K562 (cell line): Measurements from ENCODE around the gene RBKS. TPM values are rescaled to one million over a fixed set of nuclear protein-coding genes. Genes with fewer than 3 reads are reported as not detected.

Experiments
- DACH1 ChIP-seq: fragments of 450-650 bp; IDR thresholded peaks from 2 replicates; pipeline ENCODE4 v1.6.1; 2018; ENCODE audit not compliant: partially characterized antibody
- E2F5 ChIP-seq: sonication (generic); formaldehyde crosslinking; IDR thresholded peaks from 2 replicates; pipeline ENCODE4 v1.8.0; 2022; ENCODE audit warnings: mild to moderate bottlenecking, missing genetic modification reagents
- FOXJ3 ChIP-seq: sonication (generic); formaldehyde crosslinking; IDR thresholded peaks from 2 replicates; pipeline ENCODE4 v1.4.0; 2020; ENCODE audit warnings: mild to moderate bottlenecking, missing genetic modification reagents
- HCFC1 ChIP-seq: IDR thresholded peaks from 2 replicates; pipeline ENCODE4 v1.6.1; 2012; ENCODE audit warnings: low read depth, low read length, improper control_type of control experiment
- NCOA1 ChIP-seq: fragments of 450-650 bp; IDR thresholded peaks from 2 replicates; pipeline ENCODE4 v1.6.1; 2016; ENCODE audit warnings: low read depth
- PHTF2 ChIP-seq: fragments of 250-450 bp; sonication (Bioruptor Pico); IDR thresholded peaks from 2 replicates; pipeline ENCODE4 v1.5.0; 2021; ENCODE audit warnings: mild to moderate bottlenecking
- POLR2A ChIP-seq: fragments of 450-650 bp; conservative IDR thresholded peaks from 2 replicates; pipeline ENCODE4 v1.6.1; 2016
- RBM22 ChIP-seq: fragments of 200-400 bp; formaldehyde crosslinking; IDR thresholded peaks from 2 replicates; pipeline ENCODE4 v1.6.1; 2018; ENCODE audit warnings: low read length, low read depth; ENCODE audit not compliant: poor library complexity, severe bottlenecking
- RBM39 ChIP-seq: fragments of 200-400 bp; formaldehyde crosslinking; optimal IDR thresholded peaks from 2 replicates; pipeline ENCODE3; 2018; ENCODE audit warnings: low read depth, low read length
- SIN3B ChIP-seq: fragments of 450-650 bp; IDR thresholded peaks from 2 replicates; pipeline ENCODE4 v1.6.1; 2017; ENCODE audit warnings: low read depth, mild to moderate bottlenecking, moderate library complexity
- SMARCA4 ChIP-seq: fragments of 450-650 bp; IDR thresholded peaks from 2 replicates; pipeline ENCODE4 v1.6.1; 2016
- TBP ChIP-seq: optimal IDR thresholded peaks from 2 replicates; pipeline ENCODE3; 2011; ENCODE audit warnings: low read depth, low read length, improper control_type of control experiment
- THAP7 ChIP-seq: fragments of 250-450 bp; sonication (Bioruptor Pico); IDR thresholded peaks from 2 replicates; pipeline ENCODE4 v1.5.0; 2021
- ZNF134 ChIP-seq: fragments of 250-450 bp; sonication (Bioruptor Pico); conservative IDR thresholded peaks from 2 replicates; pipeline ENCODE4 v1.4.0; 2020
- ZNF184 ChIP-seq: sonication (generic); formaldehyde crosslinking; IDR thresholded peaks from 2 replicates; pipeline ENCODE4 v1.5.0; 2020; ENCODE audit warnings: missing genetic modification reagents
- ZNF197 ChIP-seq: fragments of 200-800 bp; sonication (Bioruptor generic); IDR thresholded peaks from 2 replicates; pipeline ENCODE4 v1.6.1; 2016; ENCODE audit warnings: low read depth, missing genetic modification characterization, missing compliant biosample characterization
- ZNF23 ChIP-seq: fragments of 250-450 bp; sonication (Bioruptor Pico); IDR thresholded peaks from 2 replicates; pipeline ENCODE4 v1.4.0; 2020; ENCODE audit warnings: mild to moderate bottlenecking
- ZNF232 ChIP-seq: sonication (generic); formaldehyde crosslinking; IDR thresholded peaks from 2 replicates; pipeline ENCODE4 v1.8.0; 2022; ENCODE audit warnings: mild to moderate bottlenecking, missing genetic modification reagents
- ZNF586 ChIP-seq: fragments of 450-650 bp; formaldehyde crosslinking; conservative IDR thresholded peaks from 2 replicates; pipeline ENCODE4 v1.4.0; 2020; ENCODE audit warnings: mild to moderate bottlenecking, moderate library complexity
- ZNF592 ChIP-seq: fragments of 450-650 bp; IDR thresholded peaks from 2 replicates; pipeline ENCODE4 v1.6.1; 2017; ENCODE audit warnings: antibody characterized with exemption, mild to moderate bottlenecking
- polyA plus RNA-seq, 8 experiments: library from polyadenylated mRNA; depleted of rRNA in 4 of 8; stranded (reverse) in 5 of 8; unstranded in 3 of 8; fragments of >200 nt; fragmentation: Nextera tagmentation in 2 of 8; fragmentation: Illumina TruSeq in 1 of 8; extraction: Ambion mirVana in 2 of 8; extraction: Trizol in 1 of 8; gene quantifications; 2 replicates each; pipeline versions ENCODE4 v1.2.1 to v1.2.3, GENCODE V29; 2011 to 2014; ENCODE audit warnings: inconsistent platforms in 1 of 8, missing spikeins in 1 of 8
- total RNA-seq, 7 experiments: library from RNA; depleted of rRNA in 6 of 7; stranded (reverse); fragments of >200 nt in 6 of 7; fragmentation: Illumina TruSeq in 2 of 7; extraction: Trizol in 2 of 7; gene quantifications; 2 replicates each; pipeline versions ENCODE4 v1.2.1 to v1.2.3, GENCODE V29; 2011 to 2021; ENCODE audit warnings: low replicate concordance in 1 of 7

The RBKS gene
- total and polyA plus RNA-seq, 9 of the 15 experiments (the other 6 are each of a cell fraction or from before 2014, with no cell fraction given), result 0.06 to 0.39 (median 0.19) TPM

- TF ChIP-seq NCOA1 (peak; percentile 88), POLR2A (peak; percentile 96), THAP7 (peak; percentile 91), SMARCA4 (no peak), ZNF592 (no peak), ZNF586 (CRISPR knock-in tag) (no peak), ZNF184 (CRISPR knock-in tag) (no peak), SIN3B (peak; percentile 87), RBM22 (peak; percentile 49), E2F5 (CRISPR knock-in tag) (no peak), RBM39 (no peak), ZNF134 (CRISPR knock-in tag) (peak; percentile 50; the same call in 1 of the 2 replicates), ZNF232 (CRISPR knock-in tag) (no peak), TBP (peak; percentile 80), DACH1 (no peak), ZNF23 (no peak), FOXJ3 (CRISPR knock-in tag) (no peak), HCFC1 (peak; percentile 81), ZNF197 (CRISPR knock-in tag) (peak; percentile 88), PHTF2 (CRISPR knock-in tag) (no peak)
Measured at GRCh38 chr2:27771548-27772335, 118.4 kb downstream of the RBKS start, which contains the start of gene MRPL33 (continued).
